SKM-1 treated with dmso at 0.1 percent for 144 hours (cell line): ENCODE data around the gene KCNH1.
"Not testable (repeated sequence)": the region's sequence is repeated elsewhere in the genome, so short reads cannot be mapped to it uniquely, and the experiment has no call there.

Experiments used
- DNase-seq: peaks from one replicate; lab custom pipeline; 2025; ENCODE audit not compliant: unreplicated experiment; lab: John Stamatoyannopoulos, UW

Gene KCNH1

DNA sequence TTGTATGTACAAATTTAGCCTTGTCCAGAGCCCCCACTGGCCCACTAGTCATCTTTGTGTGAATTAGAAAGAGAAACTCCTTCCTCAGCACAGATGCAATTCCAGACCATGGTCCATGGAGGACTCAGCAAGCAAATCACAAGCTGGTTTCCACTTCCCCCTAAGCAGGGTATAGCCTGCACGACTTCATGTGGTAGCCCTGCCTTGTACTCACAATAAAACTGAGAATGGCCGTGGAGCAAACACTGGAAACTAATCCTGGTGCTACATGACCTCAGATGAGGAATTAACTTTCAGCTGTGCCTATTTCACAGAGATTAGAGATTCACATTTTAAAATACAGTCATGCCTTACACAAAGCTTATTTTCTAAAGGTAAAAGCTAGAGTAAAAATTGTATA, 32.5 kb downstream of the KCNH1 start:
- DNase-seq = no peak

DNA sequence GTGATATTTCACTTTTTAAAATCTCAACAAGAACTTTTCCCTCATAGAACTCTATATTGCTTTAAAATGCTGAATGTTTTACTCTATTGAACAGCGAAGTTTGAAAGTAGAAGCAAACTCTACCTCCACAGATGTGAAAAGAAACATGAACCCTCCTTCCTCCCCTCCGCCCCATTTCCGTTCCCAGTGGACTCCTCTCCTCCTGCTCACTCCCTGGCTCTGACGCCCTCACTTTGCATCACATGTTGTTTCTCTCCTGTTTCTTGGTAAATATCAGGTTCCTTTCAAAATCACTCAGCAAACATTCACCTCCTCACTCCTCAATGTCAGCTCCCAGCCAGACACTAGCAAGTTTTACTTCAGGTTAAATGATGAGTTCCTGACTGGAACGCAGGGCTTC, 34.6 kb downstream of the KCNH1 start:
- no peak for DNase-seq

GRCh38 chr1:211095381-211095780, 38.6 kb downstream of the KCNH1 start:
- DNase-seq = no peak

DNA sequence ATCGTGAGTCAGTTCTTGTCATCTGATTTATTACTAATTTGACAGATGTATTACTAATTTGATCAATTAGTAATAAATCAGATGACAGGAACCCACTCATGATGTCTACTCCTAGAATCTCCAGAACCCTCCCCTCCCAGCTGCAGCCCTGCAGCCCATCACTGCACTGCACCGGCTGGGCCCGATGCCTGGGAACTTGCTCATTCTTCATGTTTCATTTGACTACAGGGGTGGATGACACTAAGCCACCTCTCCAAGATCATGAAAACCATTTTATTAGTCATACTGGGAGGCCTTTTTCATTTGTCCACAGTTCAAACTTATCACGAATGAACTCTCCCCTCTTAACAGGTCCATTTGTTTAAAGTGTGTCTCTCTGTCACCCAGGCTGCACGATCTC, 41.0 kb downstream of the KCNH1 start:
- no peak for DNase-seq

GRCh38 chr1:211091867-211092266, 42.1 kb downstream of the KCNH1 start:
- DNase-seq = no peak

DNA sequence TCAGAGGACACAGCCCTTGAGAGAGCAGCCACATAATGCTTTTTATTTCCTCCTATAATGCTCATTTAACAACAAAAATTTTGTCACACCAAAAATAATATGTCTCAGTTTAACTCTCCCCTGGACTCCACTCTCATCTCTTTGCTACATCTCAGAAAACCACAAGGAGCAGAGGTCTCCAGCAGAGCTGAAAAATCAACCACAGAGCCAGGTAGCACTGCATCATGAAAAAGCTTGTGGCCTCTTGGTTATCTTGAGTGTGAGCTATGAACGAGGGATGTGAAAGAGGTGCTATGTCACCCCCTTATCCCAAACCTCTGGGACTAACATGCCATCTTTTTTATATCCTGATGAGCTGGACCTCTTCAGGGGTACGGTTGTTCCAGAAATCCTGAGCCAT, 44.4 kb downstream of the KCNH1 start:
- DNase-seq = no peak

GRCh38 chr1:211088156-211088555, 45.8 kb downstream of the KCNH1 start:
- no peak for DNase-seq

DNA sequence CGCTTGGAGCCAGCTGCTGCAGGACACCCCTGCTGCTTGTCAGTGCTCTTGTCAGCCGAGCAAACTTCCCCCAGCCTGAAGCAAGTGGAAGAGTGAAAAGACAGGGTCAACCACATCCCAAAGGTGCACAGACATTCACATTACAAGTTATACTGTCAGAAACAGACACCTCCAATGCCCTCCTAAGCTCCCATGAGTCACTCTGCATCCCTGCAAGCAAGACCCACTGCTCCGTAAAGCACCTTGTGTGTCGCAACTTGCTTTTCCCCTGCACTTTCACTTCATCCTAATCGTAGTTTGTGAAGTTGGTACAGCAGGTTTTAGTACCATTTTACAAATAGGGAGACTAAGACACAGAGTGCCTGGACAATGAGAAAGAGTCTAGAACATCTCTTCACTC, 51.1 kb downstream of the KCNH1 start:
- no peak for DNase-seq

DNA sequence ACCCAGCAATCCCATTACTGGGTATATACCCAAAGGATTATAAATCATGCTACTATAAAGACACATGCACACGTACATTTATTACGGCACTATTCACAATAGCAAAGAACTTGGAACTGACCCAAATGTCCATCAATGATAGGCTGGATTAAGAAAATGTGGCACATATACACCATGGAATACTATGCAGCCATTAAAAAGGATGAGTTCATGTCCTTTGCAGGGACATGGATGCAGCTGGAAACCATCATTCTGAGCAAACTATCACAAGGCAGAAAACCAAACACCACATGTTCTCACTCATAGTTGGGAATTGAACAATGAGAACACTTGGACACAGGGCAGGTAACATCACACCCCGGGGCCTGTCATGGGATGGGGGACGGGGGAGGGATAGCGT, 52.5 kb downstream of the KCNH1 start:
- DNase-seq = not testable (repeated sequence)

GRCh38 chr1:211068976-211069375, 65.0 kb downstream of the KCNH1 start:
- DNase-seq = no peak

- DNase-seq = no peak
Observed at GRCh38 chr1:211066781-211067384, 67.1 kb downstream of the KCNH1 start.

DNA sequence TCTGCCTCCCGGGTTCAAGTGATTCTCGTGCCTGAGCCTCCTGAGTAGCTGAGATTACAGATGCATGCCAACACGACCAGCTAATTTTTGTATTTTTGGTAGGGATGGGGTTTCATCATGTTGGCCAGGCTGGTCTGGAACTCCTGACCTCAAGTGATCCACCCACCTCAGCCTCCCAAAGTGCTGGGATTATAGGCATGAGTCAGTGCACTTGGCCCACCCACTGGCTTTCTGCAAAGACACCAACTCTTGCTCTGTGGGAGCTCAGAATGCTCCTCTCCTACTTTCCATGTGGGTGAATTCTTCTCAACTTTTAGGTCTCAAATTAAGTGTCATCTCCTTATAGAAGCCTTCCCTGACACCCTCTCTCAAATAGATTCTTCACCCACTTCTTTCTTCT, 92.1 kb downstream of the KCNH1 start:
- DNase-seq = not testable (repeated sequence)

GRCh38 chr1:211037095-211037494, 96.9 kb downstream of the KCNH1 start:
- DNase-seq = no peak

GRCh38 chr1:211036381-211037060, 97.4 kb downstream of the KCNH1 start:
- no peak for DNase-seq

DNA sequence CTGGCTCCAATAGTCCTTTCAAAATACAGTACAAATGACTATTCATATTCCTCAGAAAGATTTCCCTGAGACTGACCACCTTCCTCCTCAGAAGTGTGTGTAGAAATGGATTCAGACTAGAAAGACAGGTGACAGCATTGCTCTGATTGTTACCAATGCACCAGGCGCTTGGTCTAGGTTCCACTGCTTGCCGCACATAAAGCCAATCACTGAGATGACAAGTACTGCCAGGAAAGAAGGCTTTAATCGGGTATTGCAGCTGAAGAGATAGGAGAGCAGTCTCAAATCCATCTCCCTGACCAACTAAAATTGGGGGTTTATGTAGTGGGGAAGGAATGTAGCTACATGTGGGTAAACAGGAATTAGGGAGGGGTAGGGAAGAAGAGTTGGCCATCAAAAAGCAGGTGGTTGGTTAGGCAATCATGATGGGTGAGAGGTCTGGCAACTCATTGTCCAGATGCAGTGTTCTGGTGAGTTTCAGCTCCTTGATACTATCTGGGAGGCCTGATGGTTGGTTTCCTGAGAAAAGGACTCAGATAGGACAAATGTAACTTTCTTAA, 98.0 kb downstream of the KCNH1 start:
- no peak for DNase-seq

DNA sequence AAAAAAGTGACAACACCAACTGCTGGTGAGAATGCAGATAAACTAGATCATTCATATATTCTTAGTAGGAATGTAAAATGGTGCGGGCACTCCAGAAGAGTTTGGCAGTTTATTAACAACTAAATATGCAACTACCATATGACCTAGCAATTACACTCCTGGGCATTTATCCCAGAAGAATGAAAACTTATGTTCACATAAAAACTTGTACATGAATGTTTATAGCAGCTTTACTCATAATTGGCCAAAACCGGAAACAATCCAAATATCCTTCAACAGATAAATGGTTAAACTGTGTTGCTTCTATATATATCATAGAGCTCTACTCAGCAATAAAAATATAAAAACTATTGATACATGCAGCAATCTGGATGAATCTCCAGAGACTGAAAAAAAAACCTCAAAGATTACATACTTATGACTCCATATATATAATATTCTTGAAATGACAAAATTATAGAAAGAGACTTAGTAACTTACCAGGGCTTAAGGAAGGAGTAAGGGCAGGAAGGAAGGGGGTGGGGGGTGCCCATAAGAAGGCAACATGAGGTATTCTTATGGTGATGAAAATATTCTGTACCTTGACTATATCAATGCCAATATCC, 99.9 kb downstream of the KCNH1 start:
- no peak for DNase-seq

GRCh38 chr1:211024901-211025300, 109.0 kb downstream of the KCNH1 start:
- no peak for DNase-seq

- no peak for DNase-seq
Observed at GRCh38 chr1:211019266-211019665, 114.7 kb downstream of the KCNH1 start.

DNA sequence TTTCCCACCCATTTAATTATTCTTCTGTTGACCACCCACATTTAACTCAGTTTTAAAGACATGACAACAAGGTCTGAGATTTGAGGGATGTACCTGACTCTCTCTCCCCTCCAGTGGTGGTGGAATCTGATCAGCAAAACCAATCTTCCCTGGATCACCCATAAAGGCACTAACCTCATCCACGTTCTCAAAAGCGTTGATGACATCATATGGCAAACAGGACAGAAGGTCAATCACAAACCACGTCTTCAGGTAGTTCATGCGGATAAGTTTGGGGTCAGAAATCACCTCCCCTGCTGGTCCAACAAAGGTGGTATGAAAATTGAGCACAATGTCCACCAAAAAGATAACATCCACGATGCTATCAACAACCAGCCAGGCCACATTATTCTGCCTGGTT, 115.3 kb downstream of the KCNH1 start:
- DNase-seq = no peak

DNA sequence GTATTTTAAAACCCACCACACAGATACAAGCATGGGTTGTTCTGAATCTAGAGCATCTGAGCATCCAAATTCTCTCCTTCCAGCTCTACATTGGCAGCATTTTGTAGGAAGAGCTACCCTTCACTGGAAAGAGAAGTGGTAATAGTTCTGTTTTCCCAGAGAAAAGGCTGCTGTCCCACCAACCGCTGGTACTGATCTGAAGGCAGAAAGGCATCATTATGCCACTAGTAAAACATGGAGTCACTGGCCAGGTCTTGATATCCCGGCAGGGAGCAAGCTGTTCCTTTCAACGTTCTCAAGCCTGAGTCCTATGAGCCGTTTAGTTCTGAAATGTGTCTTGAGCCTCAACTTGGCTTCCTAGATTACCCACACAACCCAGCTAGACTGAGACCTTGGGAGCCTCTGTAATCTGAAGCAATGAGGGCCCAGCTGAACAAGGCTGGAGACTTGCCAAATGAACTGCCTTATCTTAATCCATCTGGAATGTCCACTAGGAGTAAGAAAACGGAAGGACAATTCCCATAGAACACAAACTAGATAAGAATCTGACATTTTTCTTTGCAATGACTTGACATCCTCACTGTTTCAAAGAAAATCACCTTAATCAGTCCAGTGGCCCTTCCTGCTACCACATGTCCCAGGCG, 116.8 kb downstream of the KCNH1 start:
- DNase-seq = no peak

GRCh38 chr1:211014275-211014674, 119.7 kb downstream of the KCNH1 start:
- DNase-seq = no peak
